Panc1 (cell line): ENCODE results near the gene PDE3A. TPM values are rescaled to one million over a fixed set of nuclear protein-coding genes. Genes with fewer than 3 reads are reported as not detected.

Source experiments
- ATAC-seq: fragments of 200-7000 bp; cut with Tn5 transposase; 2 replicates; pipeline ENCODE4 v1.9.1; 2020; ENCODE audit warnings: mild to moderate bottlenecking, moderate library complexity
- BruUV-seq: library from RNA; stranded (reverse); fragments of 400-500 nt; replicated peaks from 2 replicates; lab custom pipeline; 2021; lab: Mats Ljungman, UMichigan
- CTCF ChIA-PET: fragments of 300-600 bp; sonication (Branson Sonifier 250); formaldehyde crosslinking; loops from one replicate; lab custom pipeline; 2022; ENCODE audit warnings: antibody characterized with exemption; lab: Charles Lee
- POLR2A ChIA-PET: fragments of 300-600 bp; sonication (Branson Sonifier 250); formaldehyde crosslinking; loops from one replicate; lab custom pipeline; 2022; ENCODE audit warnings: antibody characterized with exemption; lab: Charles Lee
- DNase-seq: peaks from one replicate; pipeline ENCODE4 v3.0.0-alpha.2; 2010; ENCODE audit warnings: low read depth, low spot score
- H3K27ac ChIP-seq: 2 replicates; pipeline ENCODE4 v1.5.1; 2011; ENCODE audit warnings: mild to moderate bottlenecking, low read length, inconsistent platforms
- H3K27me3 ChIP-seq: fragments of 200-500 bp; sonication (Bioruptor generic); 2 replicates; pipeline ENCODE4 v1.6.0; 2014; ENCODE audit warnings: low read length, inconsistent platforms; ENCODE audit not compliant: control insufficient read depth, insufficient read depth
- H3K36me3 ChIP-seq: fragments of 200-500 bp; sonication (Bioruptor generic); 2 replicates; pipeline ENCODE4 v1.5.1; 2014; ENCODE audit warnings: inconsistent platforms, mild to moderate bottlenecking, low read length, moderate library complexity; ENCODE audit not compliant: control insufficient read depth, insufficient read depth
- H3K4me1 ChIP-seq: 2 replicates; pipeline ENCODE4 v1.5.1; 2011; ENCODE audit warnings: inconsistent platforms, mild to moderate bottlenecking, low read length, moderate library complexity; ENCODE audit not compliant: control insufficient read depth, insufficient read depth
- H3K4me3 ChIP-seq, 2 experiments: 2 replicates each; pipeline ENCODE4 v1.5.1; 2011 to 2012; ENCODE audit warnings: low read depth in 2 of 2, low read length in 2 of 2, mild to moderate bottlenecking in 2 of 2, inconsistent platforms in 1 of 2, moderate library complexity in 1 of 2
- H3K9me3 ChIP-seq: fragments of 200-500 bp; sonication (Bioruptor generic); 2 replicates; pipeline ENCODE4 v1.5.1; 2014; ENCODE audit warnings: low read depth, mild to moderate bottlenecking, inconsistent platforms, low read length, moderate library complexity; ENCODE audit not compliant: control insufficient read depth, insufficient read depth
- POLR2AphosphoS5 ChIP-seq: IDR thresholded peaks from 2 replicates; pipeline ENCODE4 v1.6.1; 2012; ENCODE audit warnings: mild to moderate bottlenecking, low read depth, low read length, moderate library complexity
- SIN3A ChIP-seq: IDR thresholded peaks from 2 replicates; pipeline ENCODE4 v1.6.1; 2012; ENCODE audit warnings: low read depth, mild to moderate bottlenecking, low read length, moderate library complexity, borderline replicate concordance; ENCODE audit not compliant: insufficient read depth
- TCF7L2 ChIP-seq: IDR thresholded peaks from 2 replicates; pipeline ENCODE4 v1.6.1; 2011; ENCODE audit warnings: mild to moderate bottlenecking, low read depth, low read length, inconsistent platforms
- in situ Hi-C: cut with HindIII; loops from 2 replicates; pipeline ENCODE4 v1.10.0; 2016; ENCODE audit warnings: low sequenced_read_pairs, low pct_unique_long_range_greater_than_20kb
- intact Hi-C: fragments of 100-400 bp; cut with micrococcal nuclease; formaldehyde crosslinking; loops from one replicate; pipeline ENCODE4 v1.10.0; 2022; ENCODE audit not compliant: unreplicated experiment
- total RNA-seq: library from RNA; stranded (reverse); gene quantifications from one replicate; pipeline ENCODE4 v1.2.1, GENCODE V29; 2021; ENCODE audit not compliant: unreplicated experiment
- TF ChIP-seq, protein P1 (sequence below): fragments of 450-650 bp; IDR thresholded peaks from 2 replicates; pipeline ENCODE4 v1.5.1; 2017; ENCODE audit warnings: mild to moderate bottlenecking
- TF ChIP-seq, protein P2 (sequence below), 2 experiments: IDR thresholded peaks; 2 replicates each; pipeline ENCODE4 v1.6.1; 2011 to 2012; ENCODE audit warnings: low read depth in 2 of 2, control low read depth in 1 of 2, low read length in 1 of 2, mild to moderate bottlenecking in 1 of 2, moderate library complexity in 1 of 2; ENCODE audit not compliant: insufficient read depth in 1 of 2

PDE3A gene
- total RNA-seq, 1 experiment from 2014 or later, result 0.03 TPM

- TF ChIP-seq, protein P1, sequence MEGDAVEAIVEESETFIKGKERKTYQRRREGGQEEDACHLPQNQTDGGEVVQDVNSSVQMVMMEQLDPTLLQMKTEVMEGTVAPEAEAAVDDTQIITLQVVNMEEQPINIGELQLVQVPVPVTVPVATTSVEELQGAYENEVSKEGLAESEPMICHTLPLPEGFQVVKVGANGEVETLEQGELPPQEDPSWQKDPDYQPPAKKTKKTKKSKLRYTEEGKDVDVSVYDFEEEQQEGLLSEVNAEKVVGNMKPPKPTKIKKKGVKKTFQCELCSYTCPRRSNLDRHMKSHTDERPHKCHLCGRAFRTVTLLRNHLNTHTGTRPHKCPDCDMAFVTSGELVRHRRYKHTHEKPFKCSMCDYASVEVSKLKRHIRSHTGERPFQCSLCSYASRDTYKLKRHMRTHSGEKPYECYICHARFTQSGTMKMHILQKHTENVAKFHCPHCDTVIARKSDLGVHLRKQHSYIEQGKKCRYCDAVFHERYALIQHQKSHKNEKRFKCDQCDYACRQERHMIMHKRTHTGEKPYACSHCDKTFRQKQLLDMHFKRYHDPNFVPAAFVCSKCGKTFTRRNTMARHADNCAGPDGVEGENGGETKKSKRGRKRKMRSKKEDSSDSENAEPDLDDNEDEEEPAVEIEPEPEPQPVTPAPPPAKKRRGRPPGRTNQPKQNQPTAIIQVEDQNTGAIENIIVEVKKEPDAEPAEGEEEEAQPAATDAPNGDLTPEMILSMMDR, result no peak
- TF ChIP-seq POLR2AphosphoS5 (no peak), SIN3A (no peak)
- TF ChIP-seq, protein P2, sequence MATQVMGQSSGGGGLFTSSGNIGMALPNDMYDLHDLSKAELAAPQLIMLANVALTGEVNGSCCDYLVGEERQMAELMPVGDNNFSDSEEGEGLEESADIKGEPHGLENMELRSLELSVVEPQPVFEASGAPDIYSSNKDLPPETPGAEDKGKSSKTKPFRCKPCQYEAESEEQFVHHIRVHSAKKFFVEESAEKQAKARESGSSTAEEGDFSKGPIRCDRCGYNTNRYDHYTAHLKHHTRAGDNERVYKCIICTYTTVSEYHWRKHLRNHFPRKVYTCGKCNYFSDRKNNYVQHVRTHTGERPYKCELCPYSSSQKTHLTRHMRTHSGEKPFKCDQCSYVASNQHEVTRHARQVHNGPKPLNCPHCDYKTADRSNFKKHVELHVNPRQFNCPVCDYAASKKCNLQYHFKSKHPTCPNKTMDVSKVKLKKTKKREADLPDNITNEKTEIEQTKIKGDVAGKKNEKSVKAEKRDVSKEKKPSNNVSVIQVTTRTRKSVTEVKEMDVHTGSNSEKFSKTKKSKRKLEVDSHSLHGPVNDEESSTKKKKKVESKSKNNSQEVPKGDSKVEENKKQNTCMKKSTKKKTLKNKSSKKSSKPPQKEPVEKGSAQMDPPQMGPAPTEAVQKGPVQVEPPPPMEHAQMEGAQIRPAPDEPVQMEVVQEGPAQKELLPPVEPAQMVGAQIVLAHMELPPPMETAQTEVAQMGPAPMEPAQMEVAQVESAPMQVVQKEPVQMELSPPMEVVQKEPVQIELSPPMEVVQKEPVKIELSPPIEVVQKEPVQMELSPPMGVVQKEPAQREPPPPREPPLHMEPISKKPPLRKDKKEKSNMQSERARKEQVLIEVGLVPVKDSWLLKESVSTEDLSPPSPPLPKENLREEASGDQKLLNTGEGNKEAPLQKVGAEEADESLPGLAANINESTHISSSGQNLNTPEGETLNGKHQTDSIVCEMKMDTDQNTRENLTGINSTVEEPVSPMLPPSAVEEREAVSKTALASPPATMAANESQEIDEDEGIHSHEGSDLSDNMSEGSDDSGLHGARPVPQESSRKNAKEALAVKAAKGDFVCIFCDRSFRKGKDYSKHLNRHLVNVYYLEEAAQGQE (IDR thresholded peaks at IDR 0.05; ENCODE audit: insufficient read depth in 1 of 2, low read depth in 2 of 2, low read length in 1 of 2), result no peak
- Histone ChIP-seq H3K4me1 (no peaks in the 10 kb centered on the region), H3K9me3 (no peaks in the 10 kb centered on the region), H3K36me3 (no peaks in the 10 kb centered on the region), H3K27ac (no peak overlapping the region), H3K4me3 (no peak overlapping the region), H3K27me3 (no peaks in the 10 kb centered on the region)
- ATAC-seq (no peak), DNase-seq (no peak)
- ChIA-PET POLR2A (no interaction called here), CTCF (no interaction called here)
- intact Hi-C loops, result no loop called here
- no TSS peak for BruUV-seq
- in situ Hi-C loops, result no loop called here
Observed at GRCh38 chr12:20629414-20630156, 261.2 kb downstream of the PDE3A start.

DNA sequence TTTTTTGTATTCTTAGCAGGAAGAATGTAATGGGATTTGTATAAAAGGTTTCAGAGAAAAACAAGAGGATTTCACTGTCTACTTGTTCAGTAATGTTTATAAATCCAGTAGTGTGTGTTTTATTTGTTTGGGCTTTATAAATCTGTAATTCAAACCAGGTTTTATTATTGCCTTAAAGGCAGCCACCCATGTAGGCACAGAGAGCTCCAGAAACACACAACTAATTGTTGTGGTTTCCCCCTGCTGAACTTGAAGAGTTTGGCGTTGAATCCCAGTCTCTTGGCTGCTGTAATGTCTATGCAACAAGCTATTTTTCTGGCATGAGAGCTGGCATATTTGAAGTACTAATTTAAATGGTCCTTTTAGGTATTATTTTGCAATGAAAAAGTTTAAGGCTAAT lies 263.4 kb downstream of the PDE3A start:
- Histone ChIP-seq H3K27ac (no peak overlapping the region), H3K36me3 (no peaks in the 10 kb centered on the region), H3K4me1 (no peaks in the 10 kb centered on the region), H3K9me3 (no peaks in the 10 kb centered on the region), H3K27me3 (no peaks in the 10 kb centered on the region), H3K4me3 (no peak overlapping the region)
- no peak for TF ChIP-seq TCF7L2
- TF ChIP-seq, protein P2 (IDR thresholded peaks at IDR 0.05; ENCODE audit: insufficient read depth in 1 of 2, low read depth in 2 of 2, low read length in 1 of 2), result no peak
- TF ChIP-seq POLR2AphosphoS5, result no peak
- TF ChIP-seq, protein P1, result no peak
- TF ChIP-seq SIN3A, result no peak
- DNase-seq, result no peak
- intact Hi-C loops, result no loop called here
- CTCF ChIA-PET, result no interaction called here
- POLR2A ChIA-PET, result no interaction called here
- no TSS peak for BruUV-seq
- in situ Hi-C loops, result no loop called here
- no peak for ATAC-seq
